H1 (cell line): ENCODE measurements around the gene GDPD1. TPM values are rescaled to one million over a fixed set of nuclear protein-coding genes. Genes with fewer than 3 reads are reported as not detected.

ENCODE experiments used
- HDAC6 ChIP-seq: IDR thresholded peaks from one replicate; pipeline ENCODE4 v1.7.1; 2012; ENCODE audit warnings: low read depth, mild to moderate bottlenecking, inconsistent platforms, low read length, moderate library complexity
- PHF8 ChIP-seq: fragments of 200-600 bp; sonication (generic); conservative IDR thresholded peaks from 2 replicates; pipeline ENCODE4 v1.7.1; 2012; ENCODE audit warnings: low read depth, mild to moderate bottlenecking, inconsistent platforms, low read length, moderate library complexity
- SIRT6 ChIP-seq: IDR thresholded peaks from one replicate; pipeline ENCODE4 v1.7.1; 2012; ENCODE audit warnings: low read length, inconsistent platforms
- SUZ12 ChIP-seq: fragments of 200-600 bp; sonication (generic); IDR thresholded peaks from 2 replicates; pipeline ENCODE4 v1.6.1; 2012; ENCODE audit warnings: mild to moderate bottlenecking, inconsistent platforms, low read length, moderate library complexity, mixed read lengths
- polyA plus RNA-seq, 7 experiments: library from polyadenylated mRNA; depleted of rRNA in 3 of 7; stranded (reverse) in 5 of 7; unstranded in 2 of 7; fragments of >200 nt in 5 of 7; fragments of 200-250 nt in 2 of 7; gene quantifications; 1 replicate in 5 of 7; 2 replicates in 1 of 7; 4 replicates in 1 of 7; pipeline versions ENCODE4 v1.2.1 to v1.2.3, GENCODE V29; 2011 to 2013; ENCODE audit warnings: missing spikeins in 2 of 7, mixed read lengths in 2 of 7
- total RNA-seq: library from RNA; stranded (reverse); fragmentation: NEBNext Ultra II Directional; extraction: Animal tissue kit (Norgen Biotek cat#: 25700); gene quantifications from 2 replicates; pipeline ENCODE4 v1.2.1, GENCODE V29; 2021

Gene GDPD1
- total and polyA plus RNA-seq, 2 of the 8 experiments (the other 6 are each of a cell fraction or from before 2014, with no cell fraction given): 3.2 to 7.7 TPM

DNA sequence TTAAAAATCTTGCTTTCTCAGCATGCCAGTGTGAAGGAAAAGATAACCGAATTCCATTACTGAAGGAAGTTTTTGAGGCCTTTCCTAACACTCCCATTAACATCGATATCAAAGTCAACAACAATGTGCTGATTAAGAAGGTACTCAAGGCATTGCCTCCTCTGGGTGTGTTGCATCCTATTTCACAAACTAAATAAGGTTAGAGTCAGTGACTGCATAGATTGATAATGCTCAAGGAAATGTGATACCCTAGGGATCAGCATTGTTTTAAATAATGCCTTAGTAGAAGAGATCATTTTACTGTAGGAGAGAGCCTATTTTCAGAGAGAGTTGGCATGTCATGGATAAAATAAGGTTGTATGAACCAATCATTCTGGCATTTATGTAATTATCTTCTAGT, 36.8 kb downstream of the GDPD1 start (continued):
- TF ChIP-seq HDAC6: no peak
- TF ChIP-seq SIRT6: no peak
- TF ChIP-seq PHF8: no peak
- no peak for TF ChIP-seq SUZ12
